ENCODE data around the gene IGLL5. TPM values are rescaled to one million over a fixed set of nuclear protein-coding genes. Genes with fewer than 3 reads are reported as not detected.

IGLL5 gene
- total and polyA plus RNA-seq, 9 donors = 0.40 to 9.8 (median 1.5) TPM; not detected in 1

- H3K9me3 ChIP-seq = no peaks in the 10 kb centered on the region
- no peak overlapping the region for H3K4me3 ChIP-seq
- H3K36me3 ChIP-seq = no peaks in the 10 kb centered on the region
- no peaks in the 10 kb centered on the region for H3K4me1 ChIP-seq (ENCODE audit: insufficient read depth)
- H3K27ac ChIP-seq = no peak overlapping the region
- peaks cover 4% of the 10 kb centered on the region for H3K27me3 ChIP-seq
- TF ChIP-seq CTCF (IDR thresholded peaks at IDR 0.05) (no peak), EP300 (IDR thresholded peaks at IDR 0.05) (no peak)
- intact Hi-C loops (cut with DNase I) = no loop called here
- DNase-seq = no peak
These were observed 46.0 kb upstream of the IGLL5 start for GRCh38 chr22:22841598-22841997.

- H3K9me3 ChIP-seq = no peaks in the 10 kb centered on the region
- H3K27ac ChIP-seq = no peak overlapping the region
- no peak overlapping the region for H3K4me3 ChIP-seq
- intact Hi-C loops (cut with DNase I) = no loop called here
- TF ChIP-seq POLR2A (IDR thresholded peaks at IDR 0.05) (no peak), CTCF (IDR thresholded peaks at IDR 0.05) (no peak)
- DNase-seq = no peak
- H3K27me3 ChIP-seq = peaks cover 4% of the 10 kb centered on the region
- H3K36me3 ChIP-seq = no peaks in the 10 kb centered on the region
- no peaks in the 10 kb centered on the region for H3K4me1 ChIP-seq (ENCODE audit: insufficient read depth)
These were observed 45.5 kb upstream of the IGLL5 start for GRCh38 chr22:22842085-22842484.

- no peak overlapping the region for H3K27ac ChIP-seq
- H3K27me3 ChIP-seq = peaks cover 4% of the 10 kb centered on the region
- intact Hi-C loops (cut with DNase I) = no loop called here
- no peaks in the 10 kb centered on the region for H3K36me3 ChIP-seq
- H3K4me1 ChIP-seq (ENCODE audit: insufficient read depth) = no peaks in the 10 kb centered on the region
- H3K4me3 ChIP-seq = no peak overlapping the region
- DNase-seq = no peak
- WGBS, 3 donors = 93 to 96% (median 96%) methylated on average over 1 of the region's 1 CpG
- H3K9me3 ChIP-seq = no peaks in the 10 kb centered on the region
- TF ChIP-seq CTCF (IDR thresholded peaks at IDR 0.05) (no peak), EP300 (IDR thresholded peaks at IDR 0.05) (no peak), POLR2A (IDR thresholded peaks at IDR 0.05) (no peak)
These were observed 43.8 kb upstream of the IGLL5 start for GRCh38 chr22:22843848-22844247.

GRCh38 chr22:22847241-22847640 is 40.4 kb upstream of the IGLL5 start:
- no peak overlapping the region for H3K27ac ChIP-seq
- intact Hi-C loops (cut with DNase I) = no loop called here
- 5% methylated on average over 2 of the region's 2 CpGs for WGBS, 3 donors
- no peaks in the 10 kb centered on the region for H3K36me3 ChIP-seq
- H3K4me1 ChIP-seq (ENCODE audit: insufficient read depth) = no peaks in the 10 kb centered on the region
- H3K27me3 ChIP-seq = peaks cover 3% of the 10 kb centered on the region
- DNase-seq = no peak
- no peaks in the 10 kb centered on the region for H3K9me3 ChIP-seq
- no peak for TF ChIP-seq POLR2A (IDR thresholded peaks at IDR 0.05)
- no peak for TF ChIP-seq CTCF (IDR thresholded peaks at IDR 0.05)
- TF ChIP-seq EP300 (IDR thresholded peaks at IDR 0.05) = no peak
- H3K4me3 ChIP-seq = no peak overlapping the region

GRCh38 chr22:22848364-22848866 is 39.2 kb upstream of the IGLL5 start:
- DNase-seq = peak; percentile 22 to 50 (median 43)
- WGBS, 3 donors = 27 to 33% (median 30%) methylated on average over 5 of the region's 5 CpGs
- no peaks in the 10 kb centered on the region for H3K27me3 ChIP-seq
- TF ChIP-seq CTCF (IDR thresholded peaks at IDR 0.05) = peak in 2 of 3 donors; percentile 19 to 36
- TF ChIP-seq POLR2A (IDR thresholded peaks at IDR 0.05) = no peak
- no peaks in the 10 kb centered on the region for H3K36me3 ChIP-seq
- no peaks in the 10 kb centered on the region for H3K9me3 ChIP-seq
- H3K4me1 ChIP-seq (ENCODE audit: insufficient read depth) = no peaks in the 10 kb centered on the region
- intact Hi-C loops (cut with DNase I) = no loop called here
- no peak overlapping the region for H3K4me3 ChIP-seq
- H3K27ac ChIP-seq = no peak overlapping the region

Measured in ovary (tissue), 9 donors.